Body of pancreas (tissue), 4 donors: ENCODE results near the gene DLX4. TPM values are rescaled to one million over a fixed set of nuclear protein-coding genes. Genes with fewer than 3 reads are reported as not detected.
A peak's percentile ranks its signal among the peaks of the same experiment; 100 is the strongest.

ENCODE experiments used
- ATAC-seq: fragments of 150-250 bp; one replicate; pipeline ENCODE4 v1.9.1; 2016
- DNase-seq, 4 donors: peaks; one replicate each; pipeline ENCODE4 v3.0.0-alpha.2; 2019
- H3K27ac ChIP-seq, 4 donors: fragments of 200-600 bp; sonication (generic); 1 replicate in 3 of 4; 2 replicates in 1 of 4; pipeline versions ENCODE4 v1.5.1 to v1.6.1; 2016 to 2019; ENCODE audit warnings: mild to moderate bottlenecking in 1 of 4, mixed read lengths in 1 of 4, moderate library complexity in 1 of 4
- H3K27me3 ChIP-seq, 2 donors: fragments of 200-600 bp; sonication (generic); one replicate each; pipeline ENCODE4 v1.6.0; 2016; ENCODE audit warnings: mild to moderate bottlenecking in 1 of 2
- H3K36me3 ChIP-seq, 2 donors: fragments of 200-600 bp; sonication (generic); replicated peaks in 1 of 2; 2 replicates each; pipeline ENCODE4 v1.5.1; 2016; ENCODE audit warnings: low read depth in 2 of 2; ENCODE audit not compliant: insufficient read depth in 1 of 2
- H3K4me1 ChIP-seq: fragments of 200-600 bp; sonication (generic); one replicate; pipeline ENCODE4 v1.6.0; 2016
- H3K4me3 ChIP-seq, 2 donors: fragments of 200-600 bp; sonication (generic); 1 replicate in 1 of 2; 2 replicates in 1 of 2; pipeline ENCODE4 v1.5.1; 2016 to 2019
- H3K9me3 ChIP-seq, 3 donors: fragments of 200-600 bp; sonication (generic); 1 replicate in 2 of 3; 2 replicates in 1 of 3; pipeline ENCODE4 v1.5.1; 2016
- POLR2A ChIP-seq, 3 donors: fragments of 450-650 bp; IDR thresholded peaks; one replicate each; pipeline ENCODE4 v1.6.1; 2016; ENCODE audit warnings: antibody characterized with exemption in 3 of 3, mild to moderate bottlenecking in 2 of 3
- whole genome bisulfite sequencing, 2 donors: methylation state at CpG; one replicate each; pipeline ENCODE4 v1.1.5; 2017; 5-methylcytosine and 5-hydroxymethylcytosine counted together
- intact Hi-C: fragments of 100-400 bp; cut with DNase I; formaldehyde crosslinking; loops from one replicate; pipeline ENCODE4 v1.15.1; 2023
- total RNA-seq, 2 donors: library from RNA; depleted of rRNA; stranded (reverse); fragments of >200 nt; gene quantifications; one replicate each; pipeline ENCODE4 v1.1.0, GENCODE V29; 2016
- TF ChIP-seq, protein P1 (sequence below), 7 experiments: fragments of 450-650 bp in 4 of 7; fragments of 200-600 bp in 3 of 7; sonication (generic) in 3 of 7; IDR thresholded peaks; one replicate each; pipeline ENCODE4 v1.5.1; 2016 to 2019; ENCODE audit warnings: antibody characterized with exemption in 7 of 7

The DLX4 gene
- total RNA-seq, 2 donors from 2014 or later, result not detected

DNA sequence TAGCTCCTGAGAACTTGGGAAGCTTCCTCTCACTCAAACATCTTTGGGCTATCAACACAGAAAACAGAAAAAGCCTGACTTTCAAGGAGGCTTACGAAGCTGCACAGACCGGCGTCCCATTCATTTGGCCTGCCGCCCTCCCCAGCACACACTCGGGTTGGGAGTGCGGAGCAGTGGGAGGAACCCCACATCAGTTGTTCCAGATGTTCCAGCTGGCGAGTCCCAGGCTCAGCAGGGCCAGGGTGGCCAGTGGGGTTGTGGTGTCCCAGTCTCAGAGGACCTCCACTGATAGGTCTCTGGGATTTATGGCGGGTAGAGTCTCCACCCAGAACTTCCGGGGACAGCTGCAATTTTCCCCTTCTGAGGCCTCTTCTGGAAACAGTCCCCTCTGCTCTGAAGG is 43.1 kb upstream of the DLX4 start:
- Histone ChIP-seq H3K9me3 (no peaks in the 10 kb centered on the region), H3K4me1 (no peaks in the 10 kb centered on the region), H3K4me3 (no peak overlapping the region), H3K27me3 (no peaks in the 10 kb centered on the region), H3K27ac (no peak overlapping the region), H3K36me3 (no peaks in the 10 kb centered on the region)
- DNase-seq, result peak in 2 of 4 donors; percentile 16 to 17
- intact Hi-C loops, result no loop called here
- 78 to 93% methylated on average over 9 of the region's 9 CpGs for WGBS, 2 donors
- TF ChIP-seq, protein P1, sequence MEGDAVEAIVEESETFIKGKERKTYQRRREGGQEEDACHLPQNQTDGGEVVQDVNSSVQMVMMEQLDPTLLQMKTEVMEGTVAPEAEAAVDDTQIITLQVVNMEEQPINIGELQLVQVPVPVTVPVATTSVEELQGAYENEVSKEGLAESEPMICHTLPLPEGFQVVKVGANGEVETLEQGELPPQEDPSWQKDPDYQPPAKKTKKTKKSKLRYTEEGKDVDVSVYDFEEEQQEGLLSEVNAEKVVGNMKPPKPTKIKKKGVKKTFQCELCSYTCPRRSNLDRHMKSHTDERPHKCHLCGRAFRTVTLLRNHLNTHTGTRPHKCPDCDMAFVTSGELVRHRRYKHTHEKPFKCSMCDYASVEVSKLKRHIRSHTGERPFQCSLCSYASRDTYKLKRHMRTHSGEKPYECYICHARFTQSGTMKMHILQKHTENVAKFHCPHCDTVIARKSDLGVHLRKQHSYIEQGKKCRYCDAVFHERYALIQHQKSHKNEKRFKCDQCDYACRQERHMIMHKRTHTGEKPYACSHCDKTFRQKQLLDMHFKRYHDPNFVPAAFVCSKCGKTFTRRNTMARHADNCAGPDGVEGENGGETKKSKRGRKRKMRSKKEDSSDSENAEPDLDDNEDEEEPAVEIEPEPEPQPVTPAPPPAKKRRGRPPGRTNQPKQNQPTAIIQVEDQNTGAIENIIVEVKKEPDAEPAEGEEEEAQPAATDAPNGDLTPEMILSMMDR (IDR thresholded peaks at IDR 0.05), result no peak
- no peak for TF ChIP-seq POLR2A (IDR thresholded peaks at IDR 0.05)
- peak; percentile 22 for ATAC-seq

DNA sequence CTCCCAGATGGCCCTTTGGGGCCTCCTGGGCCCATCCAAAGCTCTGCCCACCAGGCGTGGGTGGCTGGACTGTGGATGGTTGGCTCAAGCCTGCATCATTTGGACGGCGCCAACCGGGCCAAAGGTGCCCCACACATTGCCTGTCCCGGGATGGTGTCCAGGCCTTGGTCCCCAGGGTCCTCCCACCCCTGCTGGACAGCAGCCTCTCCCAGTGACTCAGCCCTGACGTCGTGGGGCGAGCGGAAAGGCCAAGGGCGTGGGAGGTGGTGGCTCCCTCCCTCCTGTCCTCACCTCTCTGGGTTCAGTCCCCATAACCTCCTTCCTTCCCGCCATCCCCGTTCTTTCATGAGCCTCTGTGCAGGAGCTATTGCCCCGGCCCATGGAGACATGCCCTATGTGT is 42.1 kb upstream of the DLX4 start:
- intact Hi-C loops, result no loop called here
- Histone ChIP-seq H3K27ac (no peak overlapping the region), H3K27me3 (no peaks in the 10 kb centered on the region), H3K36me3 (no peaks in the 10 kb centered on the region), H3K4me1 (no peaks in the 10 kb centered on the region), H3K4me3 (no peak overlapping the region), H3K9me3 (no peaks in the 10 kb centered on the region)
- ATAC-seq (peak; percentile 51), DNase-seq (peak; percentile 17 to 31 (median 28))
- TF ChIP-seq, protein P1 (IDR thresholded peaks at IDR 0.05), result no peak
- TF ChIP-seq POLR2A (IDR thresholded peaks at IDR 0.05), result no peak
- 25 to 68% methylated on average over 2 to 13 of the region's 13 CpGs for WGBS, 2 donors

DNA sequence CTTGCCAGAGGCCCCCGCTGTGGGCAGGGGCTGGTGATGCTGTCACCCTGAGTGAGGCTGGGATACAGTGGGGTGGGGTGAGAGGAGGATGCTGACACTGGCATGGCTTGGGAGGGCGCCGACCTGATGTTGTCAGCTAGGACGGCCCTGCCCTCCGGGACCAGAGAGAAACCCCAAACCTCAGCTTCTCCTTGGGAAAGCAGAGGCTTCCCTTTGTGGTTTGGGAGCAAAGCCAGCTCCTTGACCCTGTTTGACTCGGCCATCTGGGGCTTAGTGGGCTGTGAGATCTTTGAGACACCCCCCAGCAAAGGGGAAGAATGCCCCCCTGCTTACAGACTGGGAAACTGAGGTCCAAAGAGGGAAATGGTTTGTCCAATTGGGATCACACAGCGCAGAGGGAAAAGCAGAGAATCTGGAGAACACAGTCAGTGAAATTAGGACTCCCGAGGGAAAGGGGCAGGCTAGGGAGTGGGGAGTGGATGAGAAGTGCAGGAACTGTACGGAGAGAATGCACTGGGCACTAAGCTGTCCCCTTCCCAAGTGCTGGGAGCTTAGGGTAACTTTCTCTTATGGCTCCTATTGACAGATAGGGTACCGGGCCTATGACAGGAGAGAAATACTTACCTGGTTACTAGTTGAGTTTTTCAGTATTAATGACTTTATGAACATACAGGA is 40.7 kb upstream of the DLX4 start:
- WGBS, 2 donors, result 41 to 49% methylated on average over 9 to 10 of the region's 10 CpGs
- no peak for ATAC-seq
- Histone ChIP-seq H3K36me3 (no peaks in the 10 kb centered on the region), H3K4me1 (no peaks in the 10 kb centered on the region), H3K9me3 (no peaks in the 10 kb centered on the region), H3K4me3 (no peak overlapping the region), H3K27me3 (no peaks in the 10 kb centered on the region), H3K27ac (no peak overlapping the region)
- intact Hi-C loops, result no loop called here
- no peak for DNase-seq
- no peak for TF ChIP-seq POLR2A (IDR thresholded peaks at IDR 0.05)
- TF ChIP-seq, protein P1 (IDR thresholded peaks at IDR 0.05), result no peak

DNA sequence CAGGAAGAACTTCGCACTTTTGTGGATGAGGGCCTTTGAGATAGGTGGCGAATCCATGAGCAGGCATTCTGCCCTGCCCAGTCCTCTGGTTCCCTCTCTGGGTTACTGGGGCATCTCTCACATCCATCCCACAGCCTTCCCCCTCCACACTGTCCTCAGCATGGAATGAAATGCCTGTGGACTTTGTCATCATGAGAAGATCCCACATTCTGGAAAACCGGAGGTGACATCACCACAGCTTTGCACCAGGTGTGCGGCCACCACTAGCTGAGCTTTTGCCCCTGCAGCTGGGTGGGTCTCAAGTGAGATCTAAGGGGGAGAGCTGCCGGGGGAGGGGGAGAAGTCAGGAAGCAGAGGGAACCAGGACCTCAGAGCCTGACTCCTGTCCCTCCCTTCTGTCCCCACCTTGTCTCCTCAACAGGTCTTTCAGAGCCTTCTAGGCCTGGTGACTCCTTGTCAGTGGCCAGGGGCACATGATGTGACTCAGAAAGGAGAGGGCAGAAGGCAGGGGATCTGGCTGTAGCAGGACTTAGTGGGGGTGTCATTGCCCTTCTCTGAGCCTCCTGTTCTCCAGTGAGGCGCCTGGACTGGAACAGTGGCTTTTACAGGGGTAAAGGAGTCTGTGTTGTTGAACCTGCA is 40.0 kb upstream of the DLX4 start:
- Histone ChIP-seq H3K27me3 (no peaks in the 10 kb centered on the region), H3K9me3 (no peaks in the 10 kb centered on the region), H3K36me3 (no peaks in the 10 kb centered on the region), H3K27ac (no peak overlapping the region), H3K4me3 (no peak overlapping the region), H3K4me1 (no peaks in the 10 kb centered on the region)
- intact Hi-C loops, result no loop called here
- WGBS, 2 donors, result 70 to 81% methylated on average over 6 of the region's 6 CpGs
- no peak for ATAC-seq
- TF ChIP-seq POLR2A (IDR thresholded peaks at IDR 0.05), result no peak
- TF ChIP-seq, protein P1 (IDR thresholded peaks at IDR 0.05), result no peak
- no peak for DNase-seq

DNA sequence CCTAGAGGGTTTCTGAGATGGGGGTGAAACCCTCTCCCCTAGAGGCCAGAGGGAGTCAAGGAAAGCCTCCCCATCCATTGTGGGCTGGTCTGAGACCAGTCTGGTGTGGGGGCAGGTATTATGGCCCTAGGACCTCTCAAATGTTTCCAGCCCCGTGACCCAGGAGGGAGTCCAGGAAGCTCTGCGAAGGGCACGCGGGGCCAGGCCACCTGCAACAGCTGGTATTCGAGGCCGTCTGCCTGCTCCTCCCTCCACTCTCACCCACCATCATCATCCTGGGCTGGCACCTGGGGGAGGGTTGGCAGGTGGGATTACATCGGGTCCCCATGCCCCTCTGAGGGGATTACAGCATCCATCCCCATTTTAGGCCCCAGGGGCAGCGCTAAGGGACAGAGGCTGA is 38.1 kb upstream of the DLX4 start:
- ATAC-seq (no peak), DNase-seq (no peak)
- no peak overlapping the region for H3K4me3 ChIP-seq
- no peak overlapping the region for H3K27ac ChIP-seq
- intact Hi-C loops, result no loop called here
- H3K4me1 ChIP-seq, result no peaks in the 10 kb centered on the region
- 80 to 85% methylated on average over 6 to 8 of the region's 8 CpGs for WGBS, 2 donors
- H3K9me3 ChIP-seq, result no peaks in the 10 kb centered on the region
- H3K36me3 ChIP-seq, result no peaks in the 10 kb centered on the region
- no peaks in the 10 kb centered on the region for H3K27me3 ChIP-seq
- TF ChIP-seq, protein P1 (IDR thresholded peaks at IDR 0.05), result no peak
- no peak for TF ChIP-seq POLR2A (IDR thresholded peaks at IDR 0.05)
